ENCODE measurements around the gene CRACR2B.

GRCh38 chr11:852762-853161, 25.0 kb downstream of the CRACR2B start:
- TF ChIP-seq CTCF (IDR thresholded peaks at IDR 0.05) = no peak
- no peak for TF ChIP-seq EP300 (IDR thresholded peaks at IDR 0.05)
- TF ChIP-seq POLR2A (IDR thresholded peaks at IDR 0.05) = no peak
- TF ChIP-seq POLR2AphosphoS5 (IDR thresholded peaks at IDR 0.05) = no peak

Data from upper lobe of left lung (tissue), 4 donors.